Measurements from ENCODE around the gene ADSL.
A peak's percentile ranks its signal among the peaks of the same experiment; 100 is the strongest.
"Not testable (repeated sequence)": the region's sequence is repeated elsewhere in the genome, so short reads cannot be mapped to it uniquely, and the experiment has no call there.

Gene ADSL

DNA sequence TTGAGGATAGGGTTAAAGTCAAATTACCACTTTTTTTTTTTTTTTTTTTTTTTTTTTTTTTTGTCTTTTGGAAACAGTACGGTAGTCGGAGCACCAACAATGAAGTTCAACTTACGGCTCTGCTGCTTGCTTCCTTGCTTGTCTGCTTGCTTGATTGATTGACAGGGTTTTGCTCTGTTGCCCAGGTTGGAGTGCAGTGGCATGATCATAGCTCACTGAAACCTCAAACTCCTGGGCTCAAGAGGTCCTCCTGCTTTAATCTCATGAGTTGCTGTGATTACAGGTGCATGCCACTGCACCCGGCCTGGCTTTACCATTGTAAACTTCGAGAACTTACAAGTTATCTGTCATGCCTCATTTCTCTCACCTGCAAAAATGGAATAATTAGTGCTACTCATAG is 29.8 kb downstream of the ADSL start:
- no peak for DNase-seq

DNA sequence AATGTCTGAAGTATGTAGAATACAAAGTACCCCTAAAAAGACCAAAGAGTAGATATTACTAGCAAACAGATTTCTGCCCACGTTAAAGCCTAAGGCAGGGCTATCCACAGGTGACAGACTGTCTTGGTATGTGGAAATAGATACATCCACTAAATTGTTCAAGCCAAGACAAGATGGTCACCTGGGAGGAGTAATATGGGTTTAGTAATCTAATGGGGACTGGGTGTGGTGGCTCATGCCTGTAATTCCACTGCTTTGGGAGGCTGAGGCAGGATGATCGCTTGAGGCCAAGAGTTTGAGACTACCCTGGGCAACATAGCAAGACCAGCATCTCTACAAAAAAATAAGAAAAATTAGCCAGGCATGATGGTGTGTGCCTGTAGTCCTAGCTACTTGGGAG is 31.6 kb downstream of the ADSL start:
- no peak for DNase-seq

DNA sequence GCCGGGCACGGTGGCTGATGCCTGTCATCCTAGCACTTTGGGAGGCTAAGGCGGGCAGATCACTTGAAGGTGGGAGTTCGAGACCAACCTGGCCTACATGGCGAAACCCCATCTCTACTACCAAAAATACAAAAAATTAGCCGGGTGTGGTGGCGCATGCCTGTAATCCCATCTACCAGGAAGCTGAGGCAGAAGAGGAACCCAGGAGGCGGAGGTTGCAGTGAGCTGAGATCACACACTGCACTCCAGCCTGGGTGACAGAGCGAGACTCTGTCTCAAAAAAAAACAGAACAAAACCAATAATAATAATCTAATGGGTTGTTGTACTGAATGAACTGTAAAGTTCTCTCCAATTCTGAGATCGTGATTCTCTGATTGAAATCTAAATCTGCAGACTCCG is 32.1 kb downstream of the ADSL start:
- DNase-seq: not testable (repeated sequence)

DNA sequence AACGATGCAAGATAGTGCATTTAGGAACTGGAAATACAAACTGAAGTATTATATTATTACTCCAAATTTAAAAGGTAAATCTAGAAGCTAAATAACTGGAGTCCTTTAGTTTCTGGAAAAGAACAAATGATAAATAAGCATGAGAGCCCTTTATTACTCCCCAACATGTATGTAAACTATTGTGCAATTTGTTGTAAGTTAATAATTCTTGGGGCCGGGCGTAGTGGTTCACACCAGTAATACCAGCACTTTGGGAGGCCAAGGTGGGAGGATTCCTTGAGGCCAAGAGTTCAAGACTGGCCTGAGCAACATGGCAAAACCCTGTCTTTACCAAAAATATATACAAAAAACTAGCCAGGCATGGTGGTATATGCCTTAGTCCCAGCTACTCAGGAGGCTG is 35.2 kb downstream of the ADSL start:
- DNase-seq: no peak

DNA sequence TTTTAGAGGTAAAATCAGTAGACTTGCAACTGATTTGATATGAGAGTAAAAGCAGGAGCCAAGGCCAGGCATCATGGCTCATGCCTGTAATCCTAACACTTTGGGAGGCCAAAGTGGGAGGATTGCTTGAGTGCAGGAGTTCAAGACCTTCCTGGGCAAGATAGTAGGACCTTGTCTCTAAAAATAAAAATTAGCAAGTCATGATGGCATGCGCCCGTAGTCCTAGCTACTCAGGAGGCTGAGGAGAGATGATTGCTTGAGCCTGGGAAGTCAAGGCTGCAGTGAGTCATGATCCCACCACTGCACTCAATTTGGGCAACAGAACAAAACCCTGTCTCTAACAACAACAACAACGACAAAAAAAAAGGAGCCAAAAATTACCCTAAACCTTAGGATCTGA is 37.6 kb downstream of the ADSL start:
- peak; percentile 74 for DNase-seq

DNA sequence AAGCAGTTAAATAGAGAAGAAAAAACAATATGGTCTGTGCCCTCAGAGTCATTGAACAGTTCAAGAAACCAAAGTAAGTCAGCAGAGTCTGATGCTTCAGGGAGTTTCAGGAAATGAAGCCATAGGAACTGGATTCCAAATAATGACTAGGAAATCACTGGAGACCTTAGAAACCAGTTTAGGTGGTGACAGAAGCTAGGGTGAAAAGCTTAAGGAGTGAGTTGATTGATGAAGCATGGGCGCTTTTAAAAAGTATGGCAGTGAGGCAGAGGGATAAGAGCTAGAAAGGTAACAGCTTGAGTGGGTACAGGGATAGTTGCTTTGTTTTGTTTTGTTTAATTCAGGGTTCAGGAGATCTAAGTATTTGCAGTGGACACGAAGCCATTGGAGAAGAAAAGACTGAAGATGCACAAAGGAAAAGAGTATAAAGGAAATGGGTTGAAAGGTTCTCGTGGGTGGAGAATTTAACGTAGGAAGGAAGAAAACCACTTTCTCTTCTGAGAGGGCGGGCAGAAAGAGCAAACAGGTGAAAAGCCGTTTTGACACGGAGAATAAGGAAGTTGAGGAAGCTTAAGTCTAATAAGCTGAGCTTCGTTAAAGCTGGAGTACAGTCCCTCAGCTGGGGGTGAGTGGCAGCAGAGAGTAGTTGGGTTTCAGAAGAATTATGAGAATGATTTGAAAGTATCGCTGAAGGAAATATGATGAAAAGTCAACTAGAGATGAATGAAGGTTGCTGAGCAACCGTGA is 38.9 kb downstream of the ADSL start:
- no peak for DNase-seq

DNA sequence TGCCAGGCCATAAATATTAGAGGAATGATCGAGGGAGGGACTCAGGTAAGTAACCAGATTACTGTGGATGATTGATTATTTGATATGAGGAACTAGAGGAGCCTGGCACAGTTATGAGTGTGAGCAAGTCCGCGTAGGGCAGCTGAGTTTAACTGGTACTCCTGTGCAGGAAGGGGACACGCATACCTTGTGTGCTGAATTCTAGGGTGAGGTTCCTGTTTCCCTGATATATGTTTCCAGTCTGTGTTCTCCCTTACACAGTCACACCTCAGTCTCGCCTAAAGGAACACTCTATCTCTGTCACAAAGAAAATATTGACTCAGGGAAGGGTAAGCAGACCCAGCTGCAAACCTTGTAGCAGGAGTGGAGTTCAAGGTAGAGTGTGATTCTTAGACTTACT is 41.4 kb downstream of the ADSL start:
- DNase-seq: no peak

DNA sequence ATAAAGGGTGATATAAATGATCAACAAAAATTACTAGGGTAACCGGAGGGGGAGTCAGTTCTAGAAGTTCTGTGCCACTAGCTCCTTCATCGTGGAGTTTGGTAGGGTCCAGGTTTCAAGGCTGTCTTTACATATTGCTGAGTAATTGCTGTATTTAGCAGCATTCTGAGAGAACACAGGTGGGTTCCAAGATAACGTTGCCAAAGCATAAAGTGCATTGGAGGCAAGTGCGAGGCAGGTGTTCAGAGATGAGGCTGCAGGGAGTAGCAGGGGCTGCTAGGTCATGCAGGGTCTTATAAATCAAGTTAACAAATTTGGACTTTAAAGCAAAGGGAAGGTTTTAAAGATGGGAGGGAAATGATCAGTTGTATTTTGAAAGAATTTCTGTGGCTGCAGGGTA is 41.9 kb downstream of the ADSL start:
- DNase-seq: no peak

DNA sequence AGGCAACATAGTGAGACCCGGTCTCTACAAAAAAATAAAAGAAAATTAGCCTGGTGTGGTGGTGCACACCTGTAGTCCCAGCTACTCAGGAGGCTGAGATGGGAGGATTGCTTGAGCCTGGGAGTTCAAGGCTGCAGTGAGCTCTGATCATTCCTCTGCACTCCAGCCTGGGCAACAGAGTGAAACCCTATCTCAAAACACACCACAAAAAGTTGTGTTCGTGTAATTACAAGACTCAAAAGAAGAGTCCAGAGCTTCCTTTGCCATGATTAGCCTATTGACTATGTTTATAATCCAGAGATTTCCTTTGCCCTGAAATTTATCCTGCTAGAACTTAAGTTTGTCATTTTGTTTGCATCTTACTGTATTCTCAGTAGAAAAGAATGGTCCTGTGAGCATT is 45.1 kb downstream of the ADSL start:
- no peak for DNase-seq

DNA sequence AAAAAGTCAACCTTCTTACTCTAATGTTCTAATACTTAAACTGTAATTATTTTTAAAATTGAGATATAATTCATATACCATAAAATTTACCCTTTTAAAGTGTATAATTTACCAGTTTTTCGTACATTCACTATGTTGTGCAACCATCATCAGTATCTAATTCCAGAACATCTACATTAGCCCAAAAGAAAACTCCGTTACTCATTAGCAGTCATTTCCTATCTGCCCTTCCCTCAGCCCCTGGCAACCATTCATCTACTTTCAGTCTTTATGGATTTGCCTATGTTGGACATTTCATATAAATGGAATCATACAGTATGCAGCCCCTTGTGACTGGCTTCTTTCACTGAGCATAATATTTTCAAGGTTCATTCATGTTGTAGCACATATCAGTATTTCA is 46.3 kb downstream of the ADSL start:
- peak; percentile 21 for DNase-seq

DNA sequence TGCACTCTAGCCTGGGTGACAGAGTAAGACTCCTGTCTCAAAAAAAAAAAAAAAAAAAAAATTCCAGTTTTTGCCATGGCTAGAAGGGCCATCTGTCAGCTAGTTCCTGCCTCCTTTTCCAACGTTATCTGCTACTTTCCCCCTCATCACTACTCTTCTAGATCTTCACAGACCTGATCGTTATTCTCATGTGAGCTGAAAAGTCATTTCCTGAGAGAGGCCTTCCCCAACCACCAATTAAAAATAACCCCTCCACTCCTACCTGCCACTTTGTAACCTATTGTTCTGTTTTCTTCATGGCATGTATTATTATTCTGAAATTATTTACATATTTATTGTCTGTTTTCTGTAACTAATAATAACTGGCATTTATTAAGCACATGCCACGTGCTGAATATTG is 48.3 kb downstream of the ADSL start:
- DNase-seq: no peak

DNA sequence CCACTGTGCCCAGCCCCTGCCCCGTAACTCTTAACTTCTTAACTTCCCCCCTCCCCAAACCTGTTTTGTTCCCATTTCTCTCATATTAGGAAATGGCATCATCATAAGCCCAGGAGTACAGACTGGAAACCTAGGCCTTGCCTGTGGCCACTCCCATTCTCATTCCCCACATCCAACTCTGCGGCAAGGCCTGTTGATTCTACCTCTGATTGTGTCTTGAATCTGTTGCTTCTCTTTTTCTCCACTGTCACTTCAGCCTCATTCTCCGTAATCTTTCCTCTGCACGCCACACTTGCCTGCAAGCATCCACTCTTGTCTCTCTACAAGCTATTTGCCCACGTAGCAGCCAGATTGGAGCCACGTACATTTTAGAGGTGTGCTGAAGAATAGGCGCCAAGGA is 49.3 kb downstream of the ADSL start:
- DNase-seq: no peak

DNA sequence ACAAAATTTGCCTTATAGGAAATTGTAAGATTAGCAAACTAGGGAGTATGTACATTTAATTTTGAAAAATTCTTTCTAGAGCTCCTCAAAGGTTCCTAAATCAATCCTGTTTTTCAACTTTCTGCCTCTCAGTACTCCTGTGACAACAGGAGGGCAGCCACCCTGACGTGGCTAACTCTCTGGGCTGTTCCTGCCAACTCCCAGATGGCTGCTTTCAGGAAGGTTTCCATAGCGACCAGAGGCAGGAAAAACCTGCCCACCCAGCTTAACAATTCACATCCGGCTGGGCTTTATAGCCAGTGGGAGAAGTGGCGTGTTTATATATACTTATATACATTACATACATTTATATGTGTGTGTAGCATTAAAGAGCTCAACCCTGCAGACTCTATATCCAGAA is 50.6 kb downstream of the ADSL start:
- peak; percentile 72 for DNase-seq

DNA sequence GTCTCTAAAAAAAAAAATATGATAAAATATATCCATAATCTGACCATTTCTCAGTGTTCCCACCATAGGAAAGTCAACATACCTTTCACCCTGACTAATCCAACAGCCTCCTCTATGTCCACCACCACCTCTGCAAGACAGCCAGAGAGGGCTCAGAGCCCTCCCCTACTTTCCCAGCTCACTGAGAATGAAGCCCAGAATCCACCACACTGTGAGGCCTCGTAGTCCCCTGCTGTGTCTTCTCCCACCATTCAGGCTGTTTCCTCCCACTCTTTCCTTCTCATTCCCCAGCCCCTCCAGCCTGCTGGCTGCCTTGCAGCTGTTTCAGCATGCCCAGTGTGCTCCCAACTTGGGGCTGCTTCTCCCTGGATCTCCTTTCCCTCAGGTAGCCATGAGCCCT is 51.1 kb downstream of the ADSL start:
- DNase-seq: peak; percentile 24

DNA sequence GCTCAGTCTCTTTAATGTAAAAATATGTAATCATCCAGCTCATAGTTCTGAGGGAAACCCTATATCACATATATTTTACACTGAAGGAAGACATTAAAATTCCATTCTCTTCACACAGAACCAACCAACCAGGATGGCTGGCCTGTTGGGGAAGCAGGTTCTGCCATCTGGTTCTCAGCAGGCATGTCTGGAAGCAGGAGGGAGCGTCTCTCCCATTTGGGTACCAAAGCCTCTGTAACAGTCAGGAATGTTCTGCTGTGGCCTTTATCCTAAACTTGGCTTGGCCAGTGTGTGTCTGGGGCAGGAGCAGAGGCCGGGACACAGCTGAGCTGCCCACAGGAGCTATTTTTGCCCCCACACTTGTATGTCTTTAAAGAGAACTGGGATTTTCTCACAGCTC is 53.3 kb downstream of the ADSL start:
- peak; percentile 55 for DNase-seq

DNA sequence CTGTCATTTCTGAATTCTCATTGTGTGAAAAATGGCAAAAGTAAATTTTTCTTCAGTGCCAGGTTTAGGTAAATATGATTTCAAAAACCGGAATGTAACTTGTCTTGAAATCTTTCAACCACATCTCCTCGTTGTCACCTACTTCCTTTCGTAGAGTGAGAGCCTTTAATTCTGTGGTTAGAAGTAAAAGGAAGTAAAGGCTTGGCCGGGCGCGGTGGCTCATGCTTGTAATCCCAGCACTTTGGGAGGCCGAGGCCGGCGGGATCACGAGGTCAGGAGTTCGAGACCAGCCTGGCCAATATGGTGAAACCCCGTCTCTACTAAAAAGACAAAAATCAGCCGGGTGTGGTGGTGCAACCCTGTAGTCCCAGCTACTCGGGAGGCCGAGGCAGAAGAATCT is 53.9 kb downstream of the ADSL start:
- no peak for DNase-seq

DNA sequence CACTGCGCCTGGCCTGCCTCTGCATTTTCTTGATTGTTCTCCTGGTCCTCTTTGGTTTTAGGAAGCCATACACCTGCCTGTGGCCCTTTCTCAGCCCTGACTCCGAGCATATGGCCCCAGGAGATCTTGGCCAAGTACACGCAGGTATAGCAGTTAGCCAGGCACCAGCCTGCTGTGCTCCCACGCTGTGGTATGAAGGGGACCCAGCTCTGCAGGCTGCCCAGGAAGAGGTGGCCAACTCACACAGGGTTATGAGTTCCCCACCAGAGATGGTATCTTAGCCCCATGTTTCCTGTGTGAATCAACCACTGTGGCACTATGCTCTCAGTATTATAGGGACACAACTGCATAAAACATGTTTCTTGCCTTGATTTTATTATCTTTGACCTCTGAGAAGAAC is 55.2 kb downstream of the ADSL start:
- DNase-seq: no peak

DNA sequence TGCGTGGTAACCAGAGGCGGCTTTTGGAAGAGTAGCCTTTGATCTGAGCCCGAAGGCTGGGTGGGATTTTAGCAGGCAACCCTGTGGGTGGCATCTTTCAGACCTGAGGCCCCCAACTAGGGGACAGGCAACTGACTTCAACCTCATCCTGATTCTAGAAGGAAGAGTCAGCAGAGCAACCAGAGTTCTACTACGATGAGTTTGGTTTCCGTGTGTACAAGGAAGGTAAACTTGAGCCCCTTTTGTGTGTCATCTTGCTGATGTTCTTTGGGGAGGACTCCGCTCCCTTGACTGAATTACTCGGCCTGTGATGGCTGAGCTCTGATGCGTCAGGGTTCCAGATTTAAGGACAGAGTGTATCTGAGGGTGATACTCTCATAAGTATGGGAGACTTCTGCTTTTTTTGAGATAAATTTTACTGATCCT is 55.7 kb downstream of the ADSL start:
- no peak for DNase-seq

DNA sequence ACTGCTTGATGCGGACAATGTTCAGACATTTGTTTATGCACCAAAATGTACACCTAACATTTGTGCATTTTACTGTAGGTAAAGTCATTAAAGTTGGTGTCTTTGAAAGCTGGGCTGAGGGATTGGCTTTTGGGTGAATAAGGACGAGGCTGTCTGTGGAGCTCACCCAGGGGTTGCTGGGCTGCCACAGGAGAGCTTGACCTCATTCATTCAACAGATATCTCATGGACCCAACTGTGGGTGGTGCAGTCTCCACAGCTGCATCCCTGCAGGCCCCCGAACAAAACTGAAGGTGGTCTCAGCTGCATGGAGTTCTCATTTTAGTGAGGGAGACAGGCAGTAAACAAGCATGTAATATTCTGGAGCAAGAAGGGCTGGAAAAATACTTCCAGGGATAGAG is 56.8 kb downstream of the ADSL start:
- DNase-seq: no peak

DNA sequence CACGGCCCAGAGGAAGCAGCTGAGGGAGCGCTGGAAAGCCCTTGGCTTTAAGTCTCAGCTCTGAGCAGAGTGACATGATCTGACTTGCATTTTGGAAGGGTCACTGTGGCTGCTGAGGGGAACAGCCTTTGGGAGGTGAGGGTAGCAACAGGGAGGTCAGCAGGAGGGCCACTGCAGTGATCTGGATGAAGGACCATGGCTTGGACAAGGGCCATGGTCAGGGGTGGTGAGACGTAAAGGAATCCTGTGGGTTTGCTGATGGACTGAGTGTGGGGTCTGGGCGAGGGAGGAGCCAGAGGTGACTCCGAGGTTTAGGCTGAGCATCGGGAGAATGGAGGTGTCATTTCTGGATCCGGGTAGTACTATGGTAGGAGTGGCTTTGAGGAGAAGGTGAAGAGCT is 57.4 kb downstream of the ADSL start:
- no peak for DNase-seq

DNA sequence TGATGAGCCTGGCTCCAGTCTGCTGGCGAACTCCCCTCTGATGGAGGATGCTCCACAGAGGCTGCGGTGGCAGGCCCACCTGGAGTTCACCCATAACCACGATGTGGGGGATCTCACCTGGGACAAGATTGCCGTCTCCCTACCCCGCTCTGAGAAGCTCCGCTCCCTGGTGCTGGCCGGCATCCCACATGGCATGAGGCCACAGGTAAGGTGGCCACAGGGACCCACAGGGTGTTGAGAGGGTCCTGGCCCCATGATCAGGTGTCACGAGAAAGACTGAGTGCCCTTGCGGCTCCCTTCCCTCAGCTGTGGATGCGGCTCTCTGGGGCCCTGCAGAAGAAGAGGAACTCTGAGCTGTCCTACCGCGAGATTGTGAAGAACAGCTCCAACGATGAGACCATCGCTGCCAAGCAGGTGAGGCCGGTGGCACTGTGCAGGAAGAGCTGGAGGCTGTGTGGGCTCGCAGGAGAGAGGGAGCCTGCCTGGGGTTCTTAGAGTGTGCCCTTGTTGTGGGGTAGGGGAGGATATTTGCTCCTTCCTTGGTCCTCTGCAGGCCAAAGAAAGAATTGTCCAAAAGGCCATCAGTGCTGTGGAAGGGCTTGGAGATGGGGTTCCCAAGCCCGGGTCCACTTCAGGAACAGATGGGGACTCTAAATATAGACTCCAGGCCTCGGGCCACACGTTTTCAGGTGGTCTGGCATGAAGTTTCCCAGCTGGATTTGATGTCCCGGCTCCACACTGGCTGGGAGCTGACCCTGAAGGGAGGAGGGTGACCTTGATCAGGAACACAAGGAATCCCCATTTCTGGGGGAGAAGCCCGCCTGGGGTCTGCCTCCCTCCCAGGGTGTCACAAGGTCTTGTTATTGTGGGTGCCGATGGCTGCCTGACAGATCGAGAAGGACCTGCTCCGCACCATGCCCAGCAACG is 58.2 kb downstream of the ADSL start:
- no peak for DNase-seq

DNA sequence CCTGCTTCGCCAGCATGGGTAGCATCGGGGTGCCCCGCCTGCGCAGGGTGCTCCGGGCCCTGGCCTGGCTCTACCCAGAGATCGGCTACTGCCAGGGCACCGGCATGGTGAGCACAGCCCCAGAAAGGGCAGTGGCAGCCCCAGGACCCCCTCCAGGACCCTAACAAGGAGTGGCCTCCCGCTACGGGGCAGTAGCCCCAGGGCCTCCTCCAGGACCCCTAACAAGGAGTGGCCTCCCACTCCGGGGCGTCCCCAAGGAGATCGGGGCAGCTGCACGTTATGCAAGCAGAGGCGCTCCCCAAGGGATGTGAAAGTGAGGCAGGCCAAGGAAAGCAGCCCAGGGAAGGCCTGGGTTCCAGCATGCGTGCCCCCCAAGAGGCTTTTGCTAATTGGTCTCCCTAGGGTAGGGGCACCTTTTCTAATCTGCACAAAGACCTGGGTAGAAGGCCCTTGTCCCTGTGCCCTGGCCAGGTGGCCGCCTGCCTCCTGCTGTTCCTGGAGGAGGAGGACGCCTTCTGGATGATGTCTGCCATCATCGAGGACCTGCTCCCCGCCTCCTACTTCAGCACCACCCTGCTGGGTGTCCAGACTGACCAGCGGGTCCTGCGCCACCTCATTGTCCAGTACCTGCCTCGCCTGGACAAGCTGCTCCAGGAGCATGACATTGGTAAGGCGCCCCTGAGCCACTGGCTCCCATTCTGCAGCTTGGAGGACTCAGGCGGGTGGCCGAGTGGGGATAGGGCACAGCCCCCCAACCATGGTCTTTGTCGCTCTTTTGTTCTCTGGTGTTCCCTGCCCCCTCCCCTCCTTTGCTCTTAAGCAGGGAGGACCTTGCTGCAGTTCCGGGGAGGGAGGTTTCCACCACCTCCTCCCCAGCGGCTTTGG is 59.1 kb downstream of the ADSL start:
- no peak for DNase-seq
